ENCODE measurements around the gene ELP2. TPM values are rescaled to one million over a fixed set of nuclear protein-coding genes. Genes with fewer than 3 reads are reported as not detected.

The ELP2 gene
- total RNA-seq, 1 donor from 2014 or later, result 84.2 TPM

DNA sequence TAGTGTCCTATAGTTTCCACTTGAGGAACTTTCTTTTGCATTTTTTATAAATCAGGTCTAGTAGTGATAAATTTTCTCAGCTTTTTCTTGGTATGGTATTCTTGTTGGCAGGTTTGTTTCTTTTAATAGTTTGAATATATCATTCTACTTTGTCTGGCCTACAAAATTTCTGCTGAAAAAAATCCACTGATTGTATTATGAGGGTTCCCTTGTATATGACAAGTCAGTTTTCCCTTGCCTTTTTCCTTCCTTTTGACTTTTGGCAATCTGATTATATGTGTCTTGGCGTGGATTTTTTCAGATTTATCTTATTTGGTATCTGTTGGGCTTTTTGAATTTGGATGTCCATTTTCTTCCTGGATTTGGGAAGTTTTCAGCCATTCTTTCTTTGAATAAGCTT, 99.5 kb downstream of the ELP2 start:
- no peak for DNase-seq (ENCODE audit: low read depth)

Other genes with a start within 250 kb of the ELP2 start
- gene RPRD1A, start 62.3 kb upstream of the ELP2 start, total RNA-seq, result 58.2 and 58.6 TPM in 2 replicates
- gene SLC39A6, start 559 bp upstream of the ELP2 start, total RNA-seq, result 102 and 165 TPM in 2 replicates
- gene MOCOS, start 57.6 kb downstream of the ELP2 start, total RNA-seq, result 12.0 and 14.6 TPM in 2 replicates
- gene FHOD3, start 167.8 kb downstream of the ELP2 start, total RNA-seq, result 39.4 and 117 TPM in 2 replicates